ENCODE measurements around the gene SLC35E2B. TPM values are rescaled to one million over a fixed set of nuclear protein-coding genes. Genes with fewer than 3 reads are reported as not detected.
A peak's percentile ranks its signal among the peaks of the same experiment; 100 is the strongest.
"Not testable (repeated sequence)": the region's sequence is repeated elsewhere in the genome, so short reads cannot be mapped to it uniquely, and the experiment has no call there.

The SLC35E2B gene
- polyA plus RNA-seq, 1 donor from 2014 or later, result 41.0 TPM

DNA sequence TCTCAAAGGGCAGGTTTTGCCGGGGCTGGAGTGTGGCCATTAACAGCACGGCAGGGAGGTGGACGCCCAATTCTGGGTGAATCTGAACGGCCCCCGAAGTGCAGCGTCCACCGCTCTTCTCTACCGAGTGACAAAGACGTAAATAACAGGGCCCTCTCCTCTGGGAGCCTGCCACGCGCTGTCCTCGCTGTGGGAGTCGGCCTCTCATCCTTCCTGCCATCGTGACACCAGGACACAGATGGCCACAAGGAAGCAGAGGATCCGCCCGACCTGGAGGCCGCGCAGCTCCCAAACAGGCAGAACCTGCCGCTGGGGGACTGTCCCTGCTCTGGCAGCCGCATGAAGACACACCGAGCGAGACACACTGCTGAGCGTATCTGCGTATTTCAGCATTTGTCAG, 21.7 kb downstream of the SLC35E2B start:
- peaks cover 0 to 2% (median 0%) of the 10 kb centered on the region in 3 donors for H3K4me1 Mint-ChIP-seq
- H3K27me3 Mint-ChIP-seq, result no peaks in the 10 kb centered on the region
- no peaks in the 10 kb centered on the region for H3K36me3 Mint-ChIP-seq
- no peak overlapping the region for H3K4me3 Mint-ChIP-seq
- H3K9me3 Mint-ChIP-seq, result no peaks in the 10 kb centered on the region
- peak overlapping the region in 1 of 3 donors; percentile 16 for H3K27ac Mint-ChIP-seq

- no peaks in the 10 kb centered on the region for H3K9me3 Mint-ChIP-seq
- H3K36me3 Mint-ChIP-seq, result no peaks in the 10 kb centered on the region
- peaks cover 0 to 2% (median 0%) of the 10 kb centered on the region in 3 donors for H3K4me1 Mint-ChIP-seq
- H3K27me3 Mint-ChIP-seq, result no peaks in the 10 kb centered on the region
- no peak overlapping the region for H3K4me3 Mint-ChIP-seq
- H3K27ac Mint-ChIP-seq, result no peak overlapping the region
These were observed 22.8 kb downstream of the SLC35E2B start for GRCh38 chr1:1669468-1670440.

- H3K27ac Mint-ChIP-seq, result peak overlapping the region in 1 of 3 donors; percentile 48
- no peaks in the 10 kb centered on the region for H3K9me3 Mint-ChIP-seq
- no peaks in the 10 kb centered on the region for H3K36me3 Mint-ChIP-seq
- H3K4me1 Mint-ChIP-seq, result peaks cover 0 to 1% (median 0%) of the 10 kb centered on the region in 3 donors
- no peak overlapping the region for H3K4me3 Mint-ChIP-seq
- H3K27me3 Mint-ChIP-seq, result no peaks in the 10 kb centered on the region
These were observed 26.1 kb downstream of the SLC35E2B start for GRCh38 chr1:1666526-1666925.

DNA sequence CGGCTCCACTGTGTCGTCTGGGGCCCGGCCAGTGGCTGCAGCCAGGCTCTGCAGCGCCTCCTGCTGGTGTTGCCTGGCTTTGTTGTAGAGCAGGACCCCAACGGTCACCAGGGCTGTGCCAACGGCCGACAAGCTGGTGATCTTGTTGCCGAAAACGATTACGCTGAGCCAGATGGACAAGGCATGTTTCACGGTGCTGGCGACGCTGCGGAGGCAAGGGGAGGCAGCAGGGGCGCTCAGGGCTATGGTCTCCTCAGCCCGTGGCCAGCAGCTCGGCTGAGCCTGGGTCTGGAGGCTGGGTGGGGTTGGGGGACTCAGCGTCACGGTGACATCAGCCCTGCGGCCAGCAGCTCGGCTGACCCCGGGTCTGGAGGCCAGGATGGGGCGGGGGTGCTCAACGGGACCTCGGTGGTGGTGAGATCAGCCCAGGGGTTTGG, 26.8 kb downstream of the SLC35E2B start:
- H3K9me3 Mint-ChIP-seq, result no peaks in the 10 kb centered on the region
- H3K4me1 Mint-ChIP-seq, result peaks cover 0 to 1% (median 0%) of the 10 kb centered on the region in 3 donors
- H3K36me3 Mint-ChIP-seq, result no peaks in the 10 kb centered on the region
- H3K27ac Mint-ChIP-seq, result no peak overlapping the region
- no peaks in the 10 kb centered on the region for H3K27me3 Mint-ChIP-seq
- H3K4me3 Mint-ChIP-seq, result no peak overlapping the region

GRCh38 chr1:1664941-1665814, 27.4 kb downstream of the SLC35E2B start:
- no peak overlapping the region for H3K27ac Mint-ChIP-seq

DNA sequence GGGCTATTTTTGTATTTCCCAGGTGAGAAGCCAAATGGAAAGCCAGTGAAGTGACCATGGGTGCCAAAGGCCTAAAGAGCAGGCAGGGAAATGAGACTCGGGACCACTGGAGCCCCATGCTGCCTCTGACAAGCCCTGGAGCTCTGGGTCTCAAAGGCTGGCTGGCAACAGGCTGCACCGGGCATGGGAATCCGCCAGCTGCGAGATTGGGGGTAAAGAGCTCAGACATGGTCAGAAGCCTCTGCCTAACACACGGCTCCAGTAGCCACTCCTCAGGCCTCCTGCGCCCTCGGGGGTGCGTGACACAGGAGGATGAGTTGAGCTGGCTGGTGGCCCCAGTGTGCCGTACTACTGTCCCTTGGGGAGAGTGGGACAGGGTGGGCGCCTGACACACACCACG, 28.3 kb downstream of the SLC35E2B start:
- not testable (repeated sequence) for H3K4me1 Mint-ChIP-seq, H3K27ac Mint-ChIP-seq, H3K27me3 Mint-ChIP-seq, H3K9me3 Mint-ChIP-seq, H3K36me3 Mint-ChIP-seq, H3K4me3 Mint-ChIP-seq

More at GRCh38 chr1:1664941-1665814, 27.4 kb downstream of the SLC35E2B start:
- Mint-ChIP-seq H3K4me1 (peaks cover 0 to 1% (median 0%) of the 10 kb centered on the region in 3 donors), H3K9me3 (no peaks in the 10 kb centered on the region), H3K36me3 (no peaks in the 10 kb centered on the region), H3K4me3 (no peak overlapping the region), H3K27me3 (no peaks in the 10 kb centered on the region)

GRCh38 chr1:1662830-1663560, 29.6 kb downstream of the SLC35E2B start:
- not testable (repeated sequence) for H3K4me3 Mint-ChIP-seq, H3K27me3 Mint-ChIP-seq
- H3K27ac Mint-ChIP-seq, result peak overlapping the region in 1 of 3 donors; percentile 35

DNA sequence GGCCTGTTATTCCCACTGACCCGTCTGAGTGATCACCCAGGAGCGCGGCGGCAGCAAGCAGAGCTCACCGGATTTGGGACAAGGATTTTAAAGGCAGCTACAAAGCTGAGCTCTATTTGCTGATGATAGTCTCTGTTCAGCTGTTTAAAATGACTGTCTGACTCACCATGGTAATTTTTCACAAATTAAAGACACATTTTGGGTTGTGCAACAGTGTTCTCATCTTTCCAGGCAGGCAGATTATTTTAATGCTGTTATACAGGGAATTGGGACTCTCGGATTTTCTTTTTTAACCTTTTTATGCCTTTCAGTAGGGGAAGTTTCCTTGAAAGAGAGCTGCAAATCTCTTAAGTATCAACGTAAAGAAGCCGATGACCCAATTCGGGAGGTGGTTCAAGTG, 30.2 kb downstream of the SLC35E2B start:
- not testable (repeated sequence) for H3K27me3 Mint-ChIP-seq, H3K4me3 Mint-ChIP-seq, H3K4me1 Mint-ChIP-seq, H3K9me3 Mint-ChIP-seq, H3K36me3 Mint-ChIP-seq
- H3K27ac Mint-ChIP-seq, result peak overlapping the region in 1 of 3 donors; percentile 35

More at GRCh38 chr1:1662830-1663560, 29.6 kb downstream of the SLC35E2B start:
- H3K4me1 Mint-ChIP-seq, H3K36me3 Mint-ChIP-seq, H3K9me3 Mint-ChIP-seq: not testable (repeated sequence)

- H3K36me3 Mint-ChIP-seq, H3K9me3 Mint-ChIP-seq, H3K4me1 Mint-ChIP-seq, H3K27me3 Mint-ChIP-seq: not testable (repeated sequence)
- H3K27ac Mint-ChIP-seq, result peak within 1 kb of the TSS; percentile 96 to 100 (median 99)
- H3K4me3 Mint-ChIP-seq, result peak within 1 kb of the TSS; percentile 94 to 99 (median 95)
These were observed 33.7 kb downstream of the SLC35E2B start, which contains the start of gene CDK11B for GRCh38 chr1:1658583-1659549. Gene CDK11B, minus strand, starts transcription at chr1:1659004. Its CDS starts 1,519 bp downstream, at chr1:1657485.

- not testable (repeated sequence) for H3K4me1 Mint-ChIP-seq, H3K36me3 Mint-ChIP-seq, H3K27me3 Mint-ChIP-seq, H3K4me3 Mint-ChIP-seq, H3K9me3 Mint-ChIP-seq
- peak overlapping the region in 1 of 3 donors; percentile 65 for H3K27ac Mint-ChIP-seq
These were observed 44.3 kb downstream of the SLC35E2B start for GRCh38 chr1:1648265-1648664.

DNA sequence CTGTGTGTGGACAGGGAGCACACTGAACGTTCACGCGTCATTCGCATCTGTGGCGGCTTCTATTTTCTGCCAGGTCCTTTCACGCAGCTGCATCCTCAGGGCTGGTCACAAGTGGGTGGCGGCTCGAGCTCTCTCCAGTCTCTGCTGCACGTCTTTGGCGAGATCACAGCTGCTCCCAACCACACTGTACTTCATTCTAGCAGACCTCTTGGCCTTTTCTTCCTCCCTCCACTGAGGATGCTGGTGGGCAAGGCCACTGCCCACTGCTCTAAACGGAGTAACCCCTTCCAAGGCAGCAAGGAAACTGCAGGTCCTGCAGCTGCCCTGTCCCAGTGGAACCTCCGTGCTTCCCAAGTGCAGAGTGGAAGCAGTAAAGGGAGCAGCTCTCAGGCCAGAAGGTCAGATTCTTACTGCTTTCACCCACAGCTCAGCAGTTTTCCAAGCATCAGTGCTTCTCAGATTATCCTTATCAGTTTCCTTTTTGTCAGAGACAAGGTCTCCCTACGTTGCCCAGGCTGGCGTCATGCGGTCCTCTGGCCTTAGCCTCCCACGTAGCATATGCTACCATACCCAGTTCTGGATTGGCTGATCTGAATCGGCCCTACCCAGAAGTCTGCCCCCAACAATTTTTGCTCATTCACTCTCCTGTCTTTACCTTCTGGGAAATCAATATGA, 44.9 kb downstream of the SLC35E2B start:
- not testable (repeated sequence) for H3K4me3 Mint-ChIP-seq, H3K9me3 Mint-ChIP-seq, H3K4me1 Mint-ChIP-seq, H3K36me3 Mint-ChIP-seq, H3K27me3 Mint-ChIP-seq
- H3K27ac Mint-ChIP-seq, result peak overlapping the region in 1 of 3 donors; percentile 65

- not testable (repeated sequence) for H3K4me3 Mint-ChIP-seq, H3K9me3 Mint-ChIP-seq, H3K36me3 Mint-ChIP-seq, H3K4me1 Mint-ChIP-seq, H3K27me3 Mint-ChIP-seq
- peak overlapping the region in 1 of 3 donors; percentile 24 for H3K27ac Mint-ChIP-seq
These were observed 46.3 kb downstream of the SLC35E2B start for GRCh38 chr1:1646326-1646725.

GRCh38 chr1:1640711-1641461, 51.7 kb downstream of the SLC35E2B start:
- H3K4me3 Mint-ChIP-seq, H3K27me3 Mint-ChIP-seq, H3K9me3 Mint-ChIP-seq, H3K27ac Mint-ChIP-seq, H3K36me3 Mint-ChIP-seq, H3K4me1 Mint-ChIP-seq: not testable (repeated sequence)
